Ascending aorta (tissue), 2 donors: ENCODE data around the gene SRGAP3. TPM values are rescaled to one million over a fixed set of nuclear protein-coding genes. Genes with fewer than 3 reads are reported as not detected.

Experiments used
- DNase-seq, 2 donors: peaks; one replicate each; pipeline ENCODE4 v3.0.0-alpha.2; 2019; ENCODE audit warnings: low spot score in 2 of 2
- H3K27ac ChIP-seq, 2 donors: fragments of 200-600 bp; sonication (generic); one replicate each; pipeline ENCODE4 v1.5.1; 2016 to 2017; ENCODE audit warnings: mild to moderate bottlenecking in 1 of 2
- H3K27me3 ChIP-seq: fragments of 200-600 bp; sonication (generic); one replicate; pipeline ENCODE4 v1.5.1; 2017
- H3K36me3 ChIP-seq, 2 donors: fragments of 200-600 bp; sonication (generic); one replicate each; pipeline ENCODE4 v1.5.1; 2016
- H3K4me1 ChIP-seq, 2 donors: fragments of 200-600 bp; sonication (generic); one replicate each; pipeline ENCODE4 v1.5.1; 2016 to 2017; ENCODE audit warnings: mild to moderate bottlenecking in 1 of 2
- H3K4me3 ChIP-seq, 2 donors: fragments of 200-600 bp; sonication (generic); one replicate each; pipeline ENCODE4 v1.5.1; 2016 to 2017; ENCODE audit warnings: mild to moderate bottlenecking in 1 of 2
- H3K9me3 ChIP-seq, 2 donors: fragments of 200-600 bp; sonication (generic); one replicate each; pipeline ENCODE4 v1.5.1; 2016
- intact Hi-C: fragments of 100-400 bp; cut with DNase I; formaldehyde crosslinking; loops from one replicate; pipeline ENCODE4 v1.15.1; 2023
- total RNA-seq: library from RNA; depleted of rRNA; stranded (reverse); fragments of >200 nt; gene quantifications from one replicate; pipeline ENCODE4 v1.1.0, GENCODE V29; 2016
- TF ChIP-seq, protein P1 (sequence below), 3 experiments: fragments of 200-600 bp in 2 of 3; fragments of 450-650 bp in 1 of 3; sonication (generic) in 2 of 3; IDR thresholded peaks; one replicate each; pipeline ENCODE4 v1.5.1; 2016 to 2019; ENCODE audit warnings: antibody characterized with exemption in 3 of 3, mild to moderate bottlenecking in 1 of 3, moderate library complexity in 1 of 3

Gene SRGAP3
- total RNA-seq, 1 donor from 2014 or later = 1.6 TPM

DNA sequence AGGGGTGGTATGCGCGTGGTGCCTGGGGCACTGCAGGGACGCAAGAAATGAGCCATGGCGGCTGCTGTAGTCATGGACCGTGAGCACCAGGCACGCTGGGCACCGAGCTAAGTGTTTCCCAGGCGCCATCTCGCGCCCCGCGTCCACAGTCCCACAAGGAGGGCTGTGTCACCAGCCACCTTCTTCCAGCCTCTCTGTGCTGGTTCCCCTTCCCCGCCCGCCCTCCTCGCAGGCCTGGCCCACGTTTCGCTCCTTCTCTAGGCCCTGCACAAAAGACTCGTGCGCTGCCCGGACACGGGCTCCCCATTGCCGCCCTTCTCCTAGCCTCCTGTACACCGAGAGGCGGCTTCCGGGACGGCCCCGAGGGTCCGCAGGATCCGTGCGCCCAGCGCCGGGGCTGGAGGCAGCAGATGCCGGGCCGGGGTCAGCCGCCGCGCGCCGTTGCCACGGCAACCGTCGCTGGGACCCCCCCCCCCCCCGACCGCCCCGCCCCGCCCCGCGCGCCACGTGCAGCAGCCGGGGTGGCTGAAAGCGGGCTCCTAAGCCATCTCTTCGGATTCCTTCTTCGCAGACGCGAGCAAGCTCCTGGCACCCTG lies 113.4 kb downstream of the SRGAP3 start:
- intact Hi-C loops = no loop called here
- H3K27ac ChIP-seq = no peak overlapping the region
- H3K9me3 ChIP-seq = no peaks in the 10 kb centered on the region
- no peak for DNase-seq
- TF ChIP-seq, protein P1, sequence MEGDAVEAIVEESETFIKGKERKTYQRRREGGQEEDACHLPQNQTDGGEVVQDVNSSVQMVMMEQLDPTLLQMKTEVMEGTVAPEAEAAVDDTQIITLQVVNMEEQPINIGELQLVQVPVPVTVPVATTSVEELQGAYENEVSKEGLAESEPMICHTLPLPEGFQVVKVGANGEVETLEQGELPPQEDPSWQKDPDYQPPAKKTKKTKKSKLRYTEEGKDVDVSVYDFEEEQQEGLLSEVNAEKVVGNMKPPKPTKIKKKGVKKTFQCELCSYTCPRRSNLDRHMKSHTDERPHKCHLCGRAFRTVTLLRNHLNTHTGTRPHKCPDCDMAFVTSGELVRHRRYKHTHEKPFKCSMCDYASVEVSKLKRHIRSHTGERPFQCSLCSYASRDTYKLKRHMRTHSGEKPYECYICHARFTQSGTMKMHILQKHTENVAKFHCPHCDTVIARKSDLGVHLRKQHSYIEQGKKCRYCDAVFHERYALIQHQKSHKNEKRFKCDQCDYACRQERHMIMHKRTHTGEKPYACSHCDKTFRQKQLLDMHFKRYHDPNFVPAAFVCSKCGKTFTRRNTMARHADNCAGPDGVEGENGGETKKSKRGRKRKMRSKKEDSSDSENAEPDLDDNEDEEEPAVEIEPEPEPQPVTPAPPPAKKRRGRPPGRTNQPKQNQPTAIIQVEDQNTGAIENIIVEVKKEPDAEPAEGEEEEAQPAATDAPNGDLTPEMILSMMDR (IDR thresholded peaks at IDR 0.05) = no peak
- H3K4me1 ChIP-seq = peaks cover 0 to 2% of the 10 kb centered on the region in 2 donors
- peak overlapping the region; percentile 53 to 63 for H3K4me3 ChIP-seq
- no peaks in the 10 kb centered on the region for H3K27me3 ChIP-seq
- no peaks in the 10 kb centered on the region for H3K36me3 ChIP-seq

DNA sequence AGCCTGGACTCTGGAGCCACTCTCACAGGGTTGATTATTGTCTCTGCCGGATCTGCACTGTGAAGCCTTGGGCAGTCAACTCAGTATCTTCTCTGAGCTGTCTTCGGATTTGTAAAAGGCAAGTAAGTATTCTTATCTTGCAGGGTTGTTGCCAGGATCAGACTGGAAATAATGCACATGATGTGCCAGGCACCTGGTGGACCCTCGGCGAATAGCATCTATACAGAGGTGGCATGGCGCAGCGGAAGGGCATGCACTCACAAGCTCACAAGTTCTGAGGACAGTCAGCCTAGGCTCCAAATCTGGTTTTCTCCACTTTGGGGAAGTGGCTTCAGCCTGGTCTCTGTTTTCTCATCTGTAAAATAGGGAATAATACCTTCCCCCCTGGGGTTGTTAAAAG lies 113.9 kb downstream of the SRGAP3 start:
- TF ChIP-seq, protein P1 (IDR thresholded peaks at IDR 0.05) = no peak
- no peaks in the 10 kb centered on the region for H3K9me3 ChIP-seq
- H3K27me3 ChIP-seq = no peaks in the 10 kb centered on the region
- peaks cover 0 to 2% of the 10 kb centered on the region in 2 donors for H3K4me1 ChIP-seq
- intact Hi-C loops = no loop called here
- H3K27ac ChIP-seq = no peak overlapping the region
- no peaks in the 10 kb centered on the region for H3K36me3 ChIP-seq
- no peak for DNase-seq
- H3K4me3 ChIP-seq = peak overlapping the region in 1 of 2 donors; percentile 63

DNA sequence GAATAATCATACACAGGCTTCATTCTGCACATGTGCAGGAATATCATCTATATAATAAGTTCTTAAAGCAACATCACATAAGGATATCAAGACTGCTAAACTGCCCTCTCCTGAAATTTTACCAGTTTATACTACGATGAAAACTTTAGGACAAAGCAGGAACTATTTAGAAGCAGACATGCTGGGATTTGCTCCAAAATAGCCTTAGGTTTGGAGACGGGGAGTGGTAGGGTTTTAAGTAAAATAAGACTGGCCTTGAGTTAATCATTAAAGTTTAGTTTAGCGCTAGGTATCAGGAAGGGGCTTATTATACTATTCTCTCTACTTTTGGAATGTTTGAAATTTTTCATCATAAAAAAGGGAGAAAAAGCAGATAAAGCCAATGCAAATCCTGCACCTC lies 115.8 kb downstream of the SRGAP3 start:
- Histone ChIP-seq H3K4me1 (peaks cover 0 to 2% of the 10 kb centered on the region in 2 donors), H3K9me3 (no peaks in the 10 kb centered on the region), H3K27ac (no peak overlapping the region), H3K27me3 (no peaks in the 10 kb centered on the region), H3K36me3 (no peaks in the 10 kb centered on the region), H3K4me3 (no peak overlapping the region)
- TF ChIP-seq, protein P1 (IDR thresholded peaks at IDR 0.05) = no peak
- no peak for DNase-seq
- intact Hi-C loops = no loop called here

DNA sequence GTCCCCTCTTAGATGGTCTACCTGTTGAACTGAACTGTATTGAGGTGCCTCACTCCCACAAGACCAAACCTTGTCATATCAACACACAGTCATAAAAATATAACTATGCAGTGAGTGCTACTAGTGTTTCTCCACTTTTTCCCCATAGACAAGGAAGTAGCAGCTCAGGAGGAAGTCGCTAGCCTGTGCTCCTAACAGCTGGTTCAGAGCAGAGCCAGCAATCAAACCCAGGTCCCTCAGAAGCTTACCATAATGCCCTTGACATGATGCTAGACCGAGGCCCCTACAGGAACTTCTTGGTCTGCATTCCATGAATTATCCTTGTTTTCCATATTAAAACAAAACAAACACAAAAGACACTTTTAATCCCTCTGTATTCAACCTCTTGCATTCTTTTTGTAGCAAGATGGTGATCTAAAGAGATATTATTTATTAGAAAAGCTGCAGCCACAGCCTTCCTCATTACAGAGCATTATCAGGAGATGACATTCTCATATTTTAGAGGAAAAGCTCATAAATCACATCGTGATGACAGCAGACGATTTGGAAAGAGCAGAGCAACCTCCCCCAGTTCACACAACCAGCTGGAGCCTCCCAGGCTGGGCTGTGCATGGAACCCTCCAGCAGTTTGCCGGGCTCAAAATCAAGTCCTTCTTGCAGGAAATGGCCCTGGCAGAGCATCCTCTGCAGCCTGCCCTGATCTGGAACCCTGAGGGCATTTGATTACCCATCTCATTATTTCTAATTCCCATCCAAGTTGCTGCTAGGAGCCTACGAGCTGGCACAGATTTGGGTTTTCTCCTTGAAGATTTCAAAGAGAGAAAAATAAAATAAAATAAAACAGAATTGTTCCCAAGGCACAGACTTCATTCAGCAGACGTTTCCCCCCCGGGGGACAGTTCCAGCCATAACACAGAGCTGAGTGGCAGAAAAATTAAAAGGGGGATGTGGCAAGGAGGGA lies 118.8 kb downstream of the SRGAP3 start:
- Histone ChIP-seq H3K4me3 (no peak overlapping the region), H3K36me3 (no peaks in the 10 kb centered on the region), H3K9me3 (no peaks in the 10 kb centered on the region), H3K27ac (no peak overlapping the region), H3K4me1 (no peaks in the 10 kb centered on the region), H3K27me3 (no peaks in the 10 kb centered on the region)
- intact Hi-C loops = no loop called here
- DNase-seq = no peak
- TF ChIP-seq, protein P1 (IDR thresholded peaks at IDR 0.05) = no peak

DNA sequence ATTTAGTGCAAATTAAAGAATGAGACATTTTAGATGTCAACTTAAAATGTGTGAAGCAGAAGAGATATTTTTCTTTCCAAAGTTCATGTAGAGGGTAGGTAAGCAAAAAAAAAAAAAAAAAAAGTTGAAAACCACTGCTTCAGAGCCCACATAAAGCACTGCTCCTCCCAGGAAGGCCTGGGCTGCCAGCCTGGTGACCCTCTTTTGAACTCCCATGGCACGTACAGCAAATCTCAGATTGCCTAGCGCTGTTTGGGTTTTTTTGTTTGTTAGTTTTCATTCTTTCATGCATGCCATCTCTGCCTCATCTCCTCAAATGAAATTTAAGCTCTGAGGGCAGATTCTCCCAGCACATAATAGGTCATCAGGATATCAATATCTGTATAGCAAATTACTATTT lies 120.1 kb downstream of the SRGAP3 start:
- H3K27ac ChIP-seq = no peak overlapping the region
- no peaks in the 10 kb centered on the region for H3K27me3 ChIP-seq
- H3K9me3 ChIP-seq = no peaks in the 10 kb centered on the region
- H3K36me3 ChIP-seq = no peaks in the 10 kb centered on the region
- intact Hi-C loops = no loop called here
- no peak for DNase-seq
- no peak overlapping the region for H3K4me3 ChIP-seq
- TF ChIP-seq, protein P1 (IDR thresholded peaks at IDR 0.05) = no peak
- H3K4me1 ChIP-seq = no peaks in the 10 kb centered on the region
